Liver (tissue), 9 donors: ENCODE data around the gene CYP17A1. TPM values are rescaled to one million over a fixed set of nuclear protein-coding genes. Genes with fewer than 3 reads are reported as not detected.
A peak's percentile ranks its signal among the peaks of the same experiment; 100 is the strongest.

ENCODE experiments used
- DNase-seq: peaks from one replicate; pipeline ENCODE4 v3.0.0-alpha.2; 2017; ENCODE audit warnings: low spot score
- H3K27ac ChIP-seq, 2 donors: one replicate each; pipeline ENCODE4 v1.7.0; 2013; ENCODE audit warnings: inconsistent platforms in 2 of 2, low read length in 2 of 2, control low read depth in 1 of 2, low read depth in 1 of 2, mild to moderate bottlenecking in 1 of 2
- H3K27me3 ChIP-seq, 4 donors: one replicate each; pipeline versions ENCODE4 v1.6.1 to v1.7.0; 2013; ENCODE audit warnings: low read length in 3 of 4, inconsistent platforms in 1 of 4, mild to moderate bottlenecking in 1 of 4, moderate library complexity in 1 of 4; ENCODE audit not compliant: control insufficient read depth in 4 of 4, insufficient read depth in 4 of 4
- H3K36me3 ChIP-seq, 4 donors: one replicate each; pipeline versions ENCODE4 v1.6.1 to v1.7.0; 2013; ENCODE audit warnings: low read length in 3 of 4, mild to moderate bottlenecking in 3 of 4, low read depth in 1 of 4, moderate library complexity in 1 of 4; ENCODE audit not compliant: control insufficient read depth in 4 of 4, insufficient read depth in 3 of 4
- H3K4me1 ChIP-seq, 4 donors: one replicate each; pipeline versions ENCODE4 v1.6.1 to v1.7.0; 2013; ENCODE audit warnings: low read length in 3 of 4, mild to moderate bottlenecking in 3 of 4, moderate library complexity in 1 of 4; ENCODE audit not compliant: control insufficient read depth in 4 of 4, insufficient read depth in 4 of 4
- H3K4me3 ChIP-seq, 3 donors: one replicate each; pipeline versions ENCODE4 v1.6.1 to v1.7.0; 2013; ENCODE audit warnings: low read length in 3 of 3, control low read depth in 1 of 3, low read depth in 1 of 3, mild to moderate bottlenecking in 1 of 3
- H3K9ac ChIP-seq, 2 donors: one replicate each; pipeline ENCODE4 v1.7.0; 2013; ENCODE audit warnings: low read length in 2 of 2, mild to moderate bottlenecking in 2 of 2, moderate library complexity in 2 of 2, control low read depth in 1 of 2, low read depth in 1 of 2
- H3K9me3 ChIP-seq, 4 donors: one replicate each; pipeline versions ENCODE4 v1.6.1 to v1.7.0; 2013; ENCODE audit warnings: low read length in 3 of 4; ENCODE audit not compliant: control insufficient read depth in 4 of 4
- ATF3 ChIP-seq: IDR thresholded peaks from 2 replicates; pipeline ENCODE4 v1.6.1; 2016; ENCODE audit warnings: antibody characterized with exemption
- FOXA2 ChIP-seq: IDR thresholded peaks from 2 replicates; pipeline ENCODE4 v1.6.1; 2016; ENCODE audit warnings: antibody characterized with exemption
- GABPA ChIP-seq, 2 donors: IDR thresholded peaks in 1 of 2; conservative IDR thresholded peaks in 1 of 2; 2 replicates each; pipeline ENCODE4 v1.6.1; 2016; ENCODE audit warnings: antibody characterized with exemption in 2 of 2, mild to moderate bottlenecking in 1 of 2, moderate library complexity in 1 of 2
- HNF4G ChIP-seq: IDR thresholded peaks from 2 replicates; pipeline ENCODE4 v1.6.1; 2016; ENCODE audit warnings: antibody characterized with exemption
- JUND ChIP-seq, 2 donors: IDR thresholded peaks; 2 replicates each; pipeline ENCODE4 v1.6.1; 2016; ENCODE audit warnings: antibody characterized with exemption in 2 of 2
- MAX ChIP-seq: IDR thresholded peaks from 2 replicates; pipeline ENCODE4 v1.6.1; 2016; ENCODE audit warnings: antibody characterized with exemption
- NR2F2 ChIP-seq: IDR thresholded peaks from 2 replicates; pipeline ENCODE4 v1.6.1; 2016; ENCODE audit warnings: antibody characterized with exemption
- RAD21 ChIP-seq, 2 donors: IDR thresholded peaks; 2 replicates each; pipeline ENCODE4 v1.6.1; 2016; ENCODE audit warnings: antibody characterized with exemption in 2 of 2, mild to moderate bottlenecking in 2 of 2
- REST ChIP-seq: IDR thresholded peaks from 2 replicates; pipeline ENCODE4 v1.6.1; 2016; ENCODE audit warnings: antibody characterized with exemption, mild to moderate bottlenecking
- RXRA ChIP-seq, 2 donors: IDR thresholded peaks; 2 replicates each; pipeline ENCODE4 v1.6.1; 2017 to 2018; ENCODE audit warnings: antibody characterized with exemption in 2 of 2, mild to moderate bottlenecking in 1 of 2
- YY1 ChIP-seq: IDR thresholded peaks from 2 replicates; pipeline ENCODE4 v1.6.1; 2016; ENCODE audit warnings: antibody characterized with exemption, mild to moderate bottlenecking
- WGBS: extraction: QIAGEN DNeasy Blood & Tissue Kit; methylation state at CpG from one replicate; pipeline ENCODE4 v1.1.7; 2013; 5-methylcytosine and 5-hydroxymethylcytosine counted together
- polyA plus RNA-seq, 2 donors: library from polyadenylated mRNA; stranded (reverse) in 1 of 2; unstranded in 1 of 2; fragments of 200-250 nt in 1 of 2; fragments of >200 nt in 1 of 2; fragmentation: Nextera tagmentation in 1 of 2; extraction: Ambion mirVana in 1 of 2; gene quantifications; one replicate each; pipeline versions ENCODE4 v1.2.1 to v1.2.3, GENCODE V29; 2013 to 2015
- total RNA-seq, 2 donors: library from RNA; depleted of rRNA; stranded (reverse); fragments of >200 nt; gene quantifications; one replicate each; pipeline ENCODE4 v1.2.3, GENCODE V29; 2014
- donor health status: healthy.
- donor health status: healthy.
- donor health status: healthy.
- donor health status: healthy.
- donor health status: healthy.

The CYP17A1 gene
- total and polyA plus RNA-seq, 4 donors = 0.16 to 13.1 (median 1.0) TPM; not detected in 1

- peak; percentile 76 for TF ChIP-seq REST
- TF ChIP-seq ATF3 = no peak
- TF ChIP-seq FOXA2 = peak; percentile 49
Measured at GRCh38 chr10:102796407-102797176, 40.6 kb downstream of the CYP17A1 start (continued).

GRCh38 chr10:102795453-102796406 is 41.5 kb downstream of the CYP17A1 start:
- peak overlapping the region; percentile 78 to 82 for H3K27ac ChIP-seq
- H3K4me3 ChIP-seq = no peak overlapping the region

More at GRCh38 chr10:102795453-102796406, 41.5 kb downstream of the CYP17A1 start:
- H3K4me1 ChIP-seq = peaks cover 17 to 43% (median 34%) of the 10 kb centered on the region in 4 donors
- no peak for TF ChIP-seq JUND (IDR thresholded peaks at IDR 0.05)
- no peak for TF ChIP-seq GABPA (IDR thresholded peaks at IDR 0.05 in 1 of 2, conservative IDR thresholded peaks at IDR 0.05 in 1 of 2)
- no peak for TF ChIP-seq YY1
- no peak for TF ChIP-seq MAX
- TF ChIP-seq REST = no peak
- no peak for TF ChIP-seq RXRA (IDR thresholded peaks at IDR 0.05)
- no peak for TF ChIP-seq RAD21 (IDR thresholded peaks at IDR 0.05)
- no peak for TF ChIP-seq HNF4G
- no peak for TF ChIP-seq NR2F2
- peaks cover 0 to 11% (median 5%) of the 10 kb centered on the region in 4 donors for H3K36me3 ChIP-seq
- H3K9ac ChIP-seq = peak overlapping the region in 1 of 2 donors; percentile 54
- H3K27me3 ChIP-seq = no peaks in the 10 kb centered on the region
- WGBS = 73% methylated on average over 15 of the region's 15 CpGs
- no peaks in the 10 kb centered on the region for H3K9me3 ChIP-seq
- DNase-seq = no peak
